NCI-H146 treated with DMSO at 0.1 percent for 48 hours (cell line): ENCODE data around the gene EBF4.
"Not testable (repeated sequence)": the region's sequence is repeated elsewhere in the genome, so short reads cannot be mapped to it uniquely, and the experiment has no call there.

Experiments
- DNase-seq: peaks from one replicate; lab custom pipeline; 2025; ENCODE audit not compliant: unreplicated experiment; lab: John Stamatoyannopoulos, UW

The EBF4 gene

GRCh38 chr20:2755451-2756055 lies 63.0 kb downstream of the EBF4 start:
- no peak for DNase-seq

- peak; percentile 41 for DNase-seq
Observed at GRCh38 chr20:2756056-2756611, 63.6 kb downstream of the EBF4 start.

- DNase-seq: no peak
Observed at GRCh38 chr20:2757001-2757400, 64.4 kb downstream of the EBF4 start.

- DNase-seq: no peak
Observed at GRCh38 chr20:2757969-2758368, 65.4 kb downstream of the EBF4 start.

GRCh38 chr20:2759143-2759542 lies 66.6 kb downstream of the EBF4 start:
- no peak for DNase-seq

- no peak for DNase-seq
Observed at GRCh38 chr20:2759603-2760296, 67.2 kb downstream of the EBF4 start.

- DNase-seq: no peak
Observed at GRCh38 chr20:2760297-2760951, 67.8 kb downstream of the EBF4 start.

- no peak for DNase-seq
Observed at GRCh38 chr20:2760952-2761305, 68.3 kb downstream of the EBF4 start.

GRCh38 chr20:2761885-2762284 lies 69.3 kb downstream of the EBF4 start:
- DNase-seq: no peak

GRCh38 chr20:2762578-2763131 lies 70.1 kb downstream of the EBF4 start:
- peak; percentile 86 for DNase-seq

GRCh38 chr20:2763186-2763585 lies 70.6 kb downstream of the EBF4 start:
- DNase-seq: peak; percentile 13

- DNase-seq: no peak
Observed at GRCh38 chr20:2767768-2768631, 75.4 kb downstream of the EBF4 start.

- no peak for DNase-seq
Observed at GRCh38 chr20:2768632-2769015, 76.0 kb downstream of the EBF4 start.

- DNase-seq: not testable (repeated sequence)
Observed at GRCh38 chr20:2770091-2770490, 77.5 kb downstream of the EBF4 start.

GRCh38 chr20:2771631-2772080 lies 79.1 kb downstream of the EBF4 start:
- peak; percentile 68 for DNase-seq

GRCh38 chr20:2773812-2774211 lies 81.2 kb downstream of the EBF4 start:
- no peak for DNase-seq

GRCh38 chr20:2775139-2775538 lies 82.6 kb downstream of the EBF4 start:
- DNase-seq: no peak

GRCh38 chr20:2778602-2779321 lies 86.2 kb downstream of the EBF4 start:
- DNase-seq: no peak

GRCh38 chr20:2780948-2781347 lies 88.4 kb downstream of the EBF4 start:
- no peak for DNase-seq

- no peak for DNase-seq
Observed at GRCh38 chr20:2783908-2784566, 91.5 kb downstream of the EBF4 start.
